HFF-Myc (cell line): ENCODE results near the gene ORMDL2.
A peak's percentile ranks its signal among the peaks of the same experiment; 100 is the strongest.
"Not testable (repeated sequence)": the region's sequence is repeated elsewhere in the genome, so short reads cannot be mapped to it uniquely, and the experiment has no call there.

Source experiments
- DNase-seq: peaks from one replicate; pipeline ENCODE4 v3.0.0-alpha.2; 2011; ENCODE audit warnings: low read depth; ENCODE audit errors: extremely low read depth
- H3K4me3 ChIP-seq: replicated peaks from 2 replicates; pipeline ENCODE4 v1.5.1; 2011; ENCODE audit warnings: low read depth, mild to moderate bottlenecking, control low read depth, low read length
- TF ChIP-seq, protein P1 (sequence below): IDR thresholded peaks from 2 replicates; pipeline ENCODE4 v1.5.1; 2012; ENCODE audit warnings: mild to moderate bottlenecking, low read depth, low read length, control low read depth; ENCODE audit errors: missing control alignments

ORMDL2 gene

DNA sequence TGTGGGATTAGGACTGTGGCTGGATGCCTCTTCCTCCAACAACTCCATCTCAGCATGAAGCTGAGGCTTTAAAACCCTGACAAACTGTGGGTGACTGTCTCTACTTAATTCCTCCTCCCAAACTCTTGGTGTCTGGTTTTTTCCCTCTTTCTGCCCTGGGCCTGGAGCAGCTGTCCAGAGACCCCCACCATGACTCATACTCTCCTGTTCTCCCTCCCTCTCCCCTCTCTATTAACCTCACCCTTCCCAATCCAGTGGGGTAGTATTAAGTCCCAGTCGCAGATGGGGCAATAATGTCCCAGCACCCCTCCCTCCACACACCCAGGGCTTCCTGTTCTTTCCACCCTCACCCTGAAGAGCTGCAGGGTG, 13.6 kb downstream of the ORMDL2 start:
- peak overlapping the region; percentile 89 for H3K4me3 ChIP-seq
- TF ChIP-seq, protein P1, sequence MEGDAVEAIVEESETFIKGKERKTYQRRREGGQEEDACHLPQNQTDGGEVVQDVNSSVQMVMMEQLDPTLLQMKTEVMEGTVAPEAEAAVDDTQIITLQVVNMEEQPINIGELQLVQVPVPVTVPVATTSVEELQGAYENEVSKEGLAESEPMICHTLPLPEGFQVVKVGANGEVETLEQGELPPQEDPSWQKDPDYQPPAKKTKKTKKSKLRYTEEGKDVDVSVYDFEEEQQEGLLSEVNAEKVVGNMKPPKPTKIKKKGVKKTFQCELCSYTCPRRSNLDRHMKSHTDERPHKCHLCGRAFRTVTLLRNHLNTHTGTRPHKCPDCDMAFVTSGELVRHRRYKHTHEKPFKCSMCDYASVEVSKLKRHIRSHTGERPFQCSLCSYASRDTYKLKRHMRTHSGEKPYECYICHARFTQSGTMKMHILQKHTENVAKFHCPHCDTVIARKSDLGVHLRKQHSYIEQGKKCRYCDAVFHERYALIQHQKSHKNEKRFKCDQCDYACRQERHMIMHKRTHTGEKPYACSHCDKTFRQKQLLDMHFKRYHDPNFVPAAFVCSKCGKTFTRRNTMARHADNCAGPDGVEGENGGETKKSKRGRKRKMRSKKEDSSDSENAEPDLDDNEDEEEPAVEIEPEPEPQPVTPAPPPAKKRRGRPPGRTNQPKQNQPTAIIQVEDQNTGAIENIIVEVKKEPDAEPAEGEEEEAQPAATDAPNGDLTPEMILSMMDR = no peak
- DNase-seq = no peak

DNA sequence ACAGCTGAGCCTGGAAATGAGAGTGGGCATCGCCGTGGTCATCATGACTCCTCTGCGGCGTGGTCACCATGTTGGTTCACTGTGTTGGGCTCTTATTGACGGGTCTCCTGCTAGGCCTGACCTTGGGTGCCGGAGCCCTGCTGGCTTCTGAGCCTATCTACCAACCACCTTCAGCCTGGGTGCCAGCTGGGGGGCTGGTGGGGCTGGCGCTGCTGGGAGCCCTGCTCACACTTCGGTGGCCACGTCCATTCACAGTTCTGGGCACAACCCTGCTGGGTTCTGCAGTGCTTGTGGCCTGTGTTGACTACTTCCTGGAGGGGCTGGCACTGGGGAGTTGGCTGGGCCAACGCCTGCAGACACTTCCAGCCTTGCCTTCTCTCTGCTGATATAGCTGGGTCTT, 15.2 kb downstream of the ORMDL2 start:
- H3K4me3 ChIP-seq = no peak overlapping the region
- TF ChIP-seq, protein P1 = no peak
- DNase-seq = no peak

DNA sequence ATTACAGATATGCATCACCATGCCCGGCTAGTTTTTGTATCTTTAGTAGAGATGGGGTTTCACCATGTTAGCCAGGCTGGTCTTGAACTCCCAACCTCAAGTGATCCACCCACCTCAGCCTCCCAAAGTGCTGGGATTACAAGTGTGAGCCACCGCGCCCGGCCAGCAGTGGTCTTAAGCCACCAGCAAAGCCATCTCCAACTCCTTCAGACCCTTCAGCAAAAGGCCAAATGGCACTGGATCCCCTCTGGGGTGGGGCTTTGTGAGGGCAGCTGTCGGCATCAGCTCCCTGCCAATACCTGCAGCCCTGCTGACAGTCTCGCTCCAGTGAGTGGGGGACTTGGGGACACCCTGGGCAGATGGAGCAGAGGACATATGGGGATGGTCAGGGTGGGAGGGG, 16.6 kb downstream of the ORMDL2 start:
- DNase-seq, H3K4me3 ChIP-seq: not testable (repeated sequence)

DNA sequence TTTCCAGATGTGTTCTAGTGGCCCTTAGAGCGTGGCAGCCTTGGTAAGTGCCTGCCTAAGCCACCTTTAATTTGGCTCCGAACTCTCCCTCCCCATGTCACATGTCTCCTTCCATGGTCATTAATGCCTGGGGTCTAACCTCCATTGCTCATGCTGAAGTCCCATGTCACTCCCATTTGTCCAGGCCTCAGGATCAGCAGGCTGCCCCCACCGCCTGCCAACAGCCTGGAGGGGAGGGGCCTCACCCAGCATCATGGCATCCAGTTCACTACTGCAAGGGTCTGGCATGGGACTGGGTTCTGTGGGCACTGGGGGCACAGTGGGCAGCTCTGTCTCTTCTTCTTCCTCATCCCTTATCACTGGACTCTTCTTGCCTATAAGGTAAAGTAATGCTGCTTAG, 20.5 kb downstream of the ORMDL2 start:
- no peak for DNase-seq
- TF ChIP-seq, protein P1 = no peak
- H3K4me3 ChIP-seq = no peak overlapping the region

DNA sequence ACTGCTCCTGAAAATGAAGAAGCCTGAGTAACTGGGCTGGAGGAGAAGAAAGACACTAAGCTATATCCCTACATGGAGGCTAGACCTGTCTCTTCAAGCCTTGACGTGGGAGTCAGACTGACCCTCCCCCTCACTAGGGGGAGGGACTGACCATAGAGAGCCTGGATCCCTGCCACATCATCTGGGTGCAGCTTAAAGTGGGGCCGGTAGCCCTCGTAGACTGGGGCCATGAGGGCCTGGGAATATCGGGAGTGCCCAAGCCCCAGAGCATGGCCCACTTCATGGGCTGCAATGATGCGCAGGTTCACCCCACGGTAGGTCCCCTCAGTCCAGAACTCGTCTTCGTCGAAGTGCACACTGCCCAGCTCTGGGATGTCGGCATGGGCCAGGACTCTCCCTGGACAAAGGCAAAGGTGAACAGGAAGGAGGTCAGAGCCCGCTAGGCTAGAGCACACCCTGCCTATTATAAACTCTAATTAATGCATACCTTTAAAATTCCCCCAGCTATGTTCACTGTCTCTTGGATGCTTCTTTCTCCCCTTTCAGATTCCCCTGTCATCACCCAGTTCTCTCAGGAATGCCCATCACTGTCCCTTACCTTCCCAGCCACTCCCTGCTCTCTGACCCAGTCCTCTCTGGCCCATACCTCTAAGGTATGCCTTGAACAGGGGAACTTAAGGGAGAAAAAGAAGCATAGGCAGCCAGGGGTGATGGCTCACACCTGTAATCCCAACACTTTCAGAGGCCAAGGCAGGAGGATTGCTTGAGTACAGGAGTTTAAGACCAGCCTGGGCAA, 21.7 kb downstream of the ORMDL2 start:
- no peak overlapping the region for H3K4me3 ChIP-seq
- no peak for DNase-seq
- TF ChIP-seq, protein P1 = no peak

DNA sequence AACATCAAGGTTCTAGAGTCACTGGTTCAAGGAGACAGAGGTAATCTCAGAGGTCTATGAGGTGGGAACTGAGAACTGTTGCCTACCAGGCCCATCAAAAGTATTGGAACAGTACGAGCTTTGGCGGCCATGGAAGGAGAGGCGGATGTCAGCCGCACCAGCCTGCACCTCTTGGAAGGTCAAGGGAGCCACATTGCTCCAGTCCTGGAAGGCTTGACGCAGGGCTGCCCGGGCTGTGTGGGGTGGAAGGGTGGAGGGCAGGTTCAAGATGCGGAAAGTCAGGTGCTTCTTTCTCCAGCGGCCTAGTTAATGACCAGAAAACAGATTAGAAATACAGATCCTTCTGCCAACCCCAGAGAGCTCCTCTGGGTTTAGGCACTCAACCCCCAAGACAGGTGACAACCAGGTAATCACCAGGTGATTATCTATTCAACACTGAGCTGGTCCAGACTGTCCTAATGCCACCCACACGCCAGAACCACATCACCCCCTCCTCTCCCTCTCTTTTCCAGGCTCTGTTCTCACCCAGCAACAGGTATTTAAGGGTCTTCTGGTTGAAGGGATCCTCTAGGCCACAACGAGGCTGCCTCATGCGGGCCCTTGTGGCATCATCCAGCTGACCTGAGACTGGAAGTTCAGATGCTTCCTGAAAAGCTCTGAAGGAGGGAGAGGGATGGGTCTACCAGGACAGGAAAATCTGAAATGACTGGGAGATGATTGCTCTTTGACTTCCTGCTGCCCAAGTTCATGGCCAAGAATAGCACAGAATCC, 22.9 kb downstream of the ORMDL2 start:
- no peak for DNase-seq
- no peak overlapping the region for H3K4me3 ChIP-seq
- TF ChIP-seq, protein P1 = no peak

DNA sequence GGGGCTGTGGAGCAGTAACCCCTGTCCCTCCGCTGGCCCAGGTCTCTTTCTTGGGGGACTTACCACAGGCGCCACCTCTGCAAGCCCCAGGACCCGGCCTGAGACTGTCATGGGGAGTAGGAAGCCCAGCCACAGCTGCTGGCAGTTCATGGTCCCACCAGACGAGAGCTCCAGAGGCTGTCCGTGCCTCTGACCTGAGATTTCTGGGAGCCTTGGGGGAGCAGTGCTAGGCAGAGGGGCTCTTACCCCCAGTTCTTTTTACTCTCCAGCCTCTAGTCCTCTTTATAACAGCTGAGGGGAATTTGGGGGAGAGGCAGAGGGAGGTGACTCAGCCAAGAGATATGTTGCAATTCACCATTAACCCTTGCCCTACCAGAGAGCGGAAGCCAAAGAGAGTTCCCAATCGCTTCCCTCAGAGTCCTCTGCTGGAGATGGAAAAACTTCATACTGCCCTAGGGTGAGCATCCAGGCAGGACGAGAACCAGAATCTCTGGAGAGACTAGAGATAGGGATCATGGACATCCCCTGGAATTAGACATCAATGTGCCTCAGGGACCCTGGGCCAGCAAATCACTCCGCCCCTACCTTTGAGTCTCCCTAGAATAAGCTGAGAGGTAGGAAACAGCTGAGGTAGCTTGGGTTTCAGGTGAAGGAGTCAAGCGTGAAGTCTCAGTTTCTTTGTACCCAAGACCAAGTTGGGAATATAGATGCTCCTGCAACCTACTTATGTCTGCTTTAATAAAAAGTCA, 25.0 kb downstream of the ORMDL2 start, which contains the start of gene MMP19:
MMP19 (minus strand) TSS at position 256 of the 749 bp plus-strand sequence; CDS start at position 150, 106 bp downstream.
- peak within 1 kb of the TSS; percentile 41 for H3K4me3 ChIP-seq
- DNase-seq = peak; percentile 65
- TF ChIP-seq, protein P1 = no peak
